HG03196 (cell line): ENCODE measurements around the gene OR7C1.
"Not testable (repeated sequence)": the region's sequence is repeated elsewhere in the genome, so short reads cannot be mapped to it uniquely, and the experiment has no call there.

ENCODE experiments used
- ATAC-seq: cut with Tn5 transposase; IDR thresholded peaks from one replicate; pipeline ENCODE4 v1.9.1; 2021; ENCODE audit not compliant: unreplicated experiment

OR7C1 gene

DNA sequence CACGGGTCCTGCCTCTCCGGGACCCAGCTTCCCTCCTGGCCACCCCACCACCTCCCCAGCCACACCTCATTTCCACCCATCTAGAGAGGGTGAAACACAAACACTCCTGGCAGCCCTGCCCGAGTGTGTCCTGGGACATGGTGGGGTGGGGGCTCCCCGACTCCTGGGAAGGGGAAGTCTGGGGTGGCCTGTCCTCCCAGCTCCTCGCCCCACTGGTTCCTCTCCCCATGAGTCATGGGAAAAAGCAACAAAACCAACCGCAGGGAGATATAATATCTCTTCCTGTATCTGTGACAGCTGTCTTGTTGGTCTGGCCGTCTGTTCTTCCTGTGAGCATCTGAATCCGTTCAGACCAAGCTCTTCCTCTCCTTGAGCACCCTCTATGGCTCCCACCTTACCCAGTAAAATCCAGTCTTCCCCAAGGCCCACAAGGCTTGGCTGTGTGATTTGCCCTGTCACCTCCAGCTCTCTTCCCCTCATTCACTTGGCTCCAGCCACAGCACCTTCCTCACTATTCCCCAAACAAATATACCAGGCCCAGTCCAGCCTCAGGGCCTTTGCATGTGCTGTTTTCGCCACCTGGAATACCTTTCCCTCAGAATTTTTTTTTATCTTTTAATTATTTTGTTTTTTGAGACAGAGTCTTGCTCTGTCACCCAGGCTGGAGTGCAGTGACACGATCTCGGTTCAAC is 49.7 kb downstream of the OR7C1 start:
- not testable (repeated sequence) for ATAC-seq

DNA sequence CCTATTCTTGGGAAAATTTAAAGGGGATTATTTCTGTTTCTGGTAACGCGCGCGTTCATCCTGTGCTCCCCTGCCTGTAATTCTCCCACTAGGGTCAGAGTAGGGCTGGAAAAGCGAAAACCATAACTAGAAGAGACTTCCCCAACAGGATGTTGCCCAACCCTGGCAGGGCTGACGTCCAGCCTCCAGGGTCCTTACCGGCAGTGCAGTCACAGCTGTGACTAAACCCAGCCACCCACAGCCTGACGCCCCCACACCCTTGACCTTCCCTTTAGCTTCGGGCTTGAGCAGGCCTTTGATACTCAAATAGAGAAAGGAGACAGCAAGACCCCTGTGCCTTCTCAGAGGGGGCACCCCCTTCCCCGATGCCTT is 50.3 kb downstream of the OR7C1 start:
- not testable (repeated sequence) for ATAC-seq

DNA sequence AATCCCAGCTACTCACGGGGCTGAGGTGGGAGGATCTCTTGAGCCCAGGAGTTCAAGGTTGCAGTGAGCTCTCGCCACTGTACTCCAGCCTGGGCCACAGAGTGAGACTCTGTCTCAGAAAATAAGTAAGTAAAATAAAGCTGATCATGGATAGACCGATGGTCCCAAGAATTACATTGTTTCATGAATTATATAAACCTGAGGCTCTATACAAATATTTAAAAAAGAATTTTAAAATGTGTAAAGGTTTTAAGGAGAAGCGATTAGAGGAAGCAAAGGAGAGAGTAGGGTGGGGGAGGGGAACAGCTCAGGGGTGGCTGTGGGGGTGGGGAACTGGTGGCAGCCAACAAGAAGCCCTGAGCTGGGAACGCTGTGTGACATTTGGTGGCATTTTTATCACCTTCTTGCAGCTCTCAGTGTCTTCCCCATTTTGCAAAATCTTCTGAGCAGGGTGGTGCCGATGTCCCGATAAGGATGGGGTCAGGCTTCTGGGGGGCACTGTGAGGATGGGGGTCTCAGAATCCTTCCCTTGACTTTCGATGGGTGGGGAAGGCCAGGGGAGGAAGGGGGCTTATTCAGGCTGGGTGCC is 51.5 kb downstream of the OR7C1 start:
- not testable (repeated sequence) for ATAC-seq

DNA sequence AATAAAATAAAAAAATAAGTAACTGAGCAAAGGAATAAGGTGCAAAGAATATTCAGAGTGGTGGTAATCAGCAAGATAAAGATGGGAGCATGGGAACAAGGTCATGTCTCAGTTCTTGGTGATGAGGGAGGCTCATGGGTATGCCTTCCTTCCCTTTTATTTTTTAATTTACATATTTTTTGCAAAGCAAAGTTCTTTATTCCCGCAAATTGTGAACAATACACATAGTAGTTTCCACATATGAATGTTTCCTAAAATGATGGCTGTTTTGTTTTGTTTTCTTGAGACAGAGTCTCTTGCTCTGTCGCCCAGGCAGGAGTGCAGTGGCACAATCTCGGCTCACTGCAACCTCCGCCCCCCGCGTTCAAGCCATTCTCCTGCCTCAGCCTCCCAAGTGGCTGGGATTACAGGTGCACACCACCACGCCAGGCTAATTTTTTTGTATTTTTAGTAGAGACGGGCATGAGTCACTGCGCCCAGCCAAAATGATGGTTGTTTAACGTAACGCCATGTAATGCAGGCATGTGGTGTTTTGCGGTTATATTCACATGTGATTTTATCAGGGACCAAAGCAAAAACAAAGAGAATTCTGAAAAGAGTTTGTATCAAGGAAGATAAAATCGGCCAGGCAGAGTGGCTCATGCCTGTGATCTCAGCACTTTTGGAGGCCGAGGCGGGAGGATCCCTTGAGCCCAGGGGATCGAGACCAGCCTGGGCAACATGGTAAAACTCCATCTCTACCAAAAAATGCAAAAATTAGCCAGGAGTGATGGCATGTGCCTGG is 52.2 kb downstream of the OR7C1 start:
- no peak for ATAC-seq

DNA sequence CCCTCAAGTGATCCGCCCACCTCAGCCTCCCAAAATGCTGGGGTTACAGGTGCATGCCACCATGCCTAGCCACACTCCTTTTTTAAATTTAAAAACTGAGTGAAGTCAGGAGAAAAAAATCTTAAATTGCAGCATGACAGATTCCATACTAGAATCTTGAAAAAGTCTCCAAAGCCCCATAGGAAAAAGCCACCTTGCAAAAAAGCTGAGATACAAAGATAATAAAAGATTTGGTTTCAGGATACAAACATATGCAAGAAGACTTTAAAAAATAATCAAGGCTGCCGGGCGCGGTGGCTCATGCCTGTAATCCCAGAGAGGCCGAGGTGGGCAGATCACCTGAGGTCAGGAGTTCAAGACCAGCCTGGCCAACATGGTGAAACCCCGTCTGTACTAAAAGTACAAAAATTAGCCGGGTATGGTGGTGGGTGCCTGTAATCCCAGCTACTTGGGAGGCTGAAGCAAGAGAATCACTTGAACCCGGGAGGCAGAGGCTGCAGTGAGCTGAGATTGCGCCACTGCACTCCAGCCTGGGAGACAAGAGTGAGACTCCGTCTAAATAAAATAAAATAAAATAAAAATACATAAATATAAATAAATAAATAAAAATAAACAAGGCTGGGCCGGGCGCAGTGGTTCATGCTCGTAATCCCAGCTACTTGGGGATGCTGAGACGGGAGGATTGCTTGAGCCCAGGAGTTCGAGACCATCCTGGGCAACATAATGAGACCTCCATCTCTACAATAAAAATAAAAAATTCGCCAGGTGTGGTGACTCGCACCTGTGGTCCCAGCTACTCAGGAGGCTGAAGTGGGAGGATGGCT is 53.1 kb downstream of the OR7C1 start:
- ATAC-seq, result not testable (repeated sequence)

DNA sequence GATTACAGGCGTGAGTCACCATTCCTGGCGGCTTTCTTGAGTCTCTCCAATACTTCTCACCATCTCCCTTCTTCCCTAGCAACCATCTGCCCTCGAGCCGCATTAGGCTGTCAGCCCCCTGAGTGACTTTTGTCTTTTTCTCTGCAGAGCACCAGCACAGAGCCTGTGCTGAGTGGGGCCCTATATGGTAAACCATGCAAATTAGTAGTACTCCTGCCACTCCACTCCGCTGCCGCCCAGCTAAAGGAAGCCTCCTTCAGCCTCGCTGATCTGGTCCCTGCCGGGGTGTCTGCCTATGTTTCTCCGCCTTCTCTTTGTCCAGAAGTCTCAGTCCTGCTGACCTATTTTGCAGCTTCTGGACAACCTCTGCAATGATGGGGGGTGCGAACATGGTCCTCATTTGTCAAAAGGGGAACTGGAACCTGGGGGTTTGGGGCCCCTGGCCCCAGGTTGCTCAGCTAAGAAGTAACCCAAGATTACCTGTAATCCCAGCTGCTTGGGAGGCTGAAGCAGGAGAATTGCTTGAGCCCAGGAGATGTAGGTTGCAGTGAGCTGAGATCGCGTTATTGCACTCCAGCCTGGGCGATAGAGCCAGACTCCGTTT is 54.3 kb downstream of the OR7C1 start:
- not testable (repeated sequence) for ATAC-seq

DNA sequence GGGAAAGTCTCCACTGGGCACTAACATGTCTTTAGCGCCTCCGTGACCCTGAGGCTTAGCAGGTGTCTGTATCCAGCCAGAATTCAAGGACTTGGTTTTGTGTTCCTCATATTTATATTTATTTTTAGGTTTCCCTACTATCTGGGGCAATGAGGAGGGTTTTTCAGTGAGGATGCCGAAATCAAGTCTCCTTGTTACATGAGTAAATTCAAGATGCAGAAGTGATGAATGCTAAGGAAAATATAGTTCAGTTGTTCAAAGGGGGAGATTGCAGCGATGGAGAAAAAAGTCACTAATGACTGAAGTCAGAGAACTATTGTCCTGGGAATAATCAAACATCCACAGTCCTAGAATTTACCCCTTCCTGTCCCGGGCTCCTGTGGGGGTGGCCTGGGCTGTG is 55.8 kb downstream of the OR7C1 start:
- no peak for ATAC-seq

DNA sequence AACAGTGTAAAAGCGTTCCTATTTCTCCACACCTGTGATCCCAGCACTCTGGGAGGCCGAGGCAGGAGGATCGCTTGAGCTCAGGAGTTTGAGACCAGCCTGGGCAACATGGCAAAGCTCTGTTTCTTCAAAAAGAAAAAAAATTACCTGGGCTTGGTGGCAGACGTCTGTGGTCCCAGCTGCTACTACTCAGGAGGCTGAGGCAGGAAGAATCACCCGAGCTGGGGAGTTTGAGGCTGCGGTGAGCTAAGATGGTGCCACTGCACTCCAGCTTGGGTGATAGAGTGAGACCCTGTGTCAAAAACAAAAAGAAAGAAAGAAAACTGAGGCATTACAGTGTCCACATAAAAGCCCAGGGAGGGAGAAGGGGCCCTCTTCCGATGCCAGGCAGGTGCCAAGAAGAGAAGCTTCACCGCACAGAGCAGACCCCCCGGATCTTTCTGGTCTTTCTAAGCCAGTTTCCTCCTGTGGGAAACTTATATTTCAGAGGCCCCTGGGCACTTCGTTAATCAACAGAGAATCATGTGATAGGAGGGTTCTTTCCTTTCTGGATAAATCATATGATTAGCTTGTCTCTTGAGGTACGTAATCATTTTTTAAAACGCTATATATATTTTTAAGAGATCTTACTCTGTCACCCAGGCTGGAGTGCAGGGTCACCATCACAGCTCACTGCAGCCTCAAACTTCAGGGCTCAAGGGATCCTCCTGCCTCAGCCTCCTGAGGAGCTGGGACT is 56.7 kb downstream of the OR7C1 start, which contains the start of gene ADGRE2:
TSS of gene ADGRE2 (minus strand) at position 451 of the 736 bp plus-strand sequence. CDS start 1,804 bp downstream, outside the sequence.
- not testable (repeated sequence) for ATAC-seq

DNA sequence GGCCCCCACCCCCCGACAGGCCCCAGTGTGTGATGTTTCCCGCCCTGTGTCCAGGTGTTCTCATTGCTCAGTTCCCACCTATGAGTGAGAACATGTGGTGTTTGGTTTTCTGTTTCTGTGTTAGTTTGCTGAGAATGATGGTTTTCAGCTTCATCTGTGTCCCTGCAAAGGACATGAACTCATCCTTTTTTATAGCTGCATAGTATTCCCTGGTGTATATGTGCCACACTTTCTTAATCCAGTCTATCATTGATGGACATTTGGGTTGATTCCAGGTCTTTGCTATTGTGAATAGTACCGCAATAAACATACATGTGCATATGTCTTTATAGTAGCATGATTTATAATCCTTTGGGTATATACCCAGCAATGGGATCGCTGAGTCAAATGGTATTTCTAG is 57.3 kb downstream of the OR7C1 start:
- not testable (repeated sequence) for ATAC-seq

DNA sequence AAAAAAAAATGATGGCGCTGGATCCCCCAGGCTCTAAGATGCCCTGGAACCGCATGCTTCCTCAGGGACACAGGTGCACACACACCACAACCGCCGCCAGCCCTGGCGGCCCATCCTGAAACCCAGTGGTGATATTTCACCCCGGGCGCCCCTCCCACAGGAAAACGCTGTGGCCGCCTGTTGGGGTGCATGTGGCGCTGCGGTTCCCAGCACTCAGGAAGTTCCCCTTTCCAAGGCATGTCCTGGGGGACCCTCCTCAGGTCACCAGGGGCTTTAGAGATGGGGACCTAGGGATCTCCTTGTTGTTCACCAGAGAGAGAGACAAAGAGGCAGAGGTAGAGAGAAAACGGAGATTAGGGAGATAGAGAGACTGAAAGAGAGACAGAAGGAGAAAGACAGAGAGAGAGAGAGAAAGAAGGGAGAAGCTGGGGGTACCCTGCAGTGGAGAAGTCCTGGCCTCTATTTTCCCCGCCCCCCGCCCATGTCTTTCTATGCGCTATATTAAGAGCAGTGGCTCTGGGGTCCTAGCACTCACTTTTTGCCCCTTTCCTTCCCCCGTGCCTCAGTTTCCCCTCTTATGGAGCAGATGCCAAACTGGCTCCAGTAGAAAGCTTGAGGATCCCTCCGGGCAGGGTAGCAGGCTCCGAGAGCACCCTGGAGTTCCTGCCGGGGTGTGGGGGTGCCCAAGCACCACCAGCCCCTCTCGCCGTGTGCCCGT is 59.0 kb downstream of the OR7C1 start:
- no peak for ATAC-seq

DNA sequence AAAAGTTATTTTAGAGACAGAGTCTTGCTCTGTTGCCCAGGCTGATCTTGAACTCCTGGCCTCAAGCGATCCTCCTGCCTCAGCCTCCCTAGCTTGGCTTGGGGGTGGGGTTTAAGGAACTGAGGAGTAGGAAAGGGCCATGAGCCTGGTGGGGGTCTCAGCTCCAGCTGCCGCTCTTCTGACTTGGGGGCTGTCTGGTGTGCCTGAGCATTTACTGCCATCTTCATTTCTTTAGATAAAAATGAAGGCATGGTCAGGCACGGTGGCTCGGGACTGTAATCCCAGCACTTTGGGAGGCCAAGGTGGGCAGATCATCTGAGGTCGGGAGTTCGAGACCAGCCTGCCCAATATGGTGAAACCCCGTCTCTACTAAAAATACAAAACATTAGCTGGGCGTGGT is 59.7 kb downstream of the OR7C1 start:
- ATAC-seq, result not testable (repeated sequence)

DNA sequence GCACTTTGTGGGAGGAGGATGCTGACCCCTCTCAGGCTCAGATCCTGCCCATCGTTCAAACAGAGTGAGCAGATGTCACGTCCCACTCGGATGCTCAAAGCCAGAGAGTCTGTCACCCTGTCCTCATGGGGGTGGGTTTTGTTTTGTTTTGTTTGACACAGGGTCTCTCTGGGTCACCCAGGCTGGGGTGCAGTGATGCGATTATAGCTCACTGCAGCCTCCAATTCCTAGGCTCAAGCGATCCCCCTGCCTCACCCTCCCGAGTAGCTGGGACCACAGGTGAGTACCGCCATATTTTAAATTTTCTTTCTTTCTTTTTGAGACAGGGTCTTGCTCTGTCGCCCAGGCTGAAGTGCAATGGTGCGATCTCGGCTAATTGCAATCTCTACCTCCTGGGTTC is 60.6 kb downstream of the OR7C1 start:
- no peak for ATAC-seq

DNA sequence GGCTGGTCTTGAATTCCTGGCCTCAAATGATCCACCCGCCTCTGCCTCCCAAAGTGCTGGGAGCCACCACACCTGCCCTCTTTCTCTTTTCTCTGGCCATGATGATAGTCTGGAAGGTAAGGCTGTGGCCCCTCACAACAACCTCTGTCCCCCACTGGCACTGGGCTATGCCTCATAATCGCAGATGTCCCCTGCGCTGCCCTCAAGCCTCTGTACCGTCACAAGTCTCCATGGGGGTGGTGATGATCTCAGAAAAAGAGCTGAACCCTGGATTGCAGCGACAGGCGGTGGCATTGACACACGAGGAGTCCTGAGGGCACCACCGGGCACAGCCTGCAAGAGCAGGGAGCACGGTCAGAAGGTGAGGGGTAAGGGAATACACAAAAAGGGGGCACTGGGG is 61.3 kb downstream of the OR7C1 start:
- ATAC-seq, result not testable (repeated sequence)

DNA sequence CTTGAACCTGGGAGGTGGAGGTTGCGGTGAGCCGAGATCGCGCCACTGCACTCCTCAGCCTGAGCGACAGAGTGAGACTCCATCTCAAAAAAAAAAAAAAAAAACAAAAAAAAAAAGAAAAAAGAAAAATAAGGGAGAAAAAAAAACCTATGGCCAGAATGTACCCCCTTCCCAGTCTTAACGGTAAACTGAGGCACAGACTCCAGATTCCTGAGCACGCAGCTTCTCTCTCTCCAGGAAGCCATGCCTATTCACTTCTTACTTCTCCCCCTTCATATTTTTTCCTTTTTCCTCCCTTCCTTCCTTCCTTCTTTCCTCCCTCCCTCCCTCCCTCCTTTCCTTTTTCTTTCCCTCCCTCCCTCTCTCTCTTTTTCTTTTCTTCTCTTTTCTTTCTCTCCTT is 62.0 kb downstream of the OR7C1 start:
- no peak for ATAC-seq

DNA sequence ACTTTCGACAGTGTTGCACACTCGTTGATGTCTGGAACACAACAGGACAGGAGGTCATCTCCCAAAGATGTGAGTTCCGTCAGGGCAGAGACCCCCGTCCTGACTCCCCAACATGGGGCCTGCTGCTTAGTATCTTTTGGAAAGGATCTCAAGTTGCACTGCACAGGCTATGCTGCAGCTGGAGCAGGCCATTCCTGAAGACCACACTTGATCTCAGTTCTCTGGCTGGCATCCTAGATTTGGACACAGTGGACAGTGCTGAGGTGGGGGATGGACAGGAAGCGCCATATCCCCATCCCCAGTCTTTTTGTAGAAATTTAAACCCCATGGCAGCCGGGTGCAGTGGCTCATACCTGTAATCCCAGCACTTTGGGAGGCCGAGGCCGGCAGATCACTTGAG is 62.5 kb downstream of the OR7C1 start:
- ATAC-seq, result no peak

DNA sequence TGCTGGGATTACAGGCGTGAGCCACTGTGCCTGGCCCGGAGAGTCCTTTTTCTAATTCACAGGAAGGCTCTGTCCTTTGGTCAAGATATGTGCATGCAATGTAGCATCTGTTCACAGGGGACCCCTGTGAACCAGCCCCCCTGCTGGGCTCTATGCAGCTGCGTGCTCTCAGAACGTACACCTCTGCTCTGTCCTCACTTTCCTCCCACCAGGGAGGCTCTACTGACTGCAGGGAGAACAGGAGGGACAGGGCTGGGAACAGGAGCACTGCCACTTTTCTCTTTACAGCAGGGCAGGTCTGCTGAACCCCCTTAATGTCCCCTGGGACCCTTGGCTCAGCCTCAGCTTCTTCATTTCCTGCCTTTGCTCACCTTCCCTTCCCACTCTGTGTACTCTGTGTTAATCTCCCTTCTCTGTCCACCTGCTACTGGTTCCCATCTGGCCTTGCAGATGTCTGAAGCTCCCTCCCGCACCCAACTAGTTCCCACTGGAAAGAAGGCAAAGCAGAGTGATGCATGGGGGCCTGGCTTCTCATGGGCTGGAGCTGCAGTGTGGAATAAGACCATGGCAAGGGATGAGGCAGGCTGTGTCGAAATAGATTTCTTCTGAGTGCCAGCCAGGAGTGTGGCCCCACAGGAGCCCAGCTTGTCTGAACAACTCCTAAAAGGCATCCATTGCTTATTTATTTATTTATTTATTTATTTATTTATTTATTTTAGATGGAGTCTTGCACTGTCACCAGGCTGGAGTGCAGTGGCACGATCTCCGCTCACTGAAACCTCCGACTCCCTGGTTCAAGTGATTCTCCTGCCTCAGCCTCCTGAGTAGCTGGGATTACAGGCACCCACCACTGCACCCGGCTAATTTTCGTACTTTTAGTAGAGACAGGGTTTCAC is 63.8 kb downstream of the OR7C1 start:
- ATAC-seq, result no peak

DNA sequence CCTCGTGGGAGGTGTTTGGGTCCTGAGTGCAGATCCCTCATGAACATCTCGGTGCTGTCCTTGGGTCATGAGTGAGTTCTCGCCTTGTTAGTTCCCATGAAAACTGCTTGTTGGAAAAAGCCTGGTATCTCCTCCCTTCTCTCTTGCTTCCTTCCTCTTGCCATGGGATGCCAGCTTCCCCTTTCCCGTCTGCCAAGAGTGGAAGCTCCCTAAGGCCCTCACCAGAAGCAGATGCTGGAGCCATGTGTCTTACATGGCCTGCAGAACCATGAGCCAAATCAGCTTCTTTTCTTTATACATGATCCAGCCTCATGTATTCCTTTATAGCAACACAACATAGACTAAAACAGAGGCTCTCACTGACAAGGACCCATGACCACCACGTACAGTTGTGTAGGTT is 64.8 kb downstream of the OR7C1 start:
- ATAC-seq, result no peak

DNA sequence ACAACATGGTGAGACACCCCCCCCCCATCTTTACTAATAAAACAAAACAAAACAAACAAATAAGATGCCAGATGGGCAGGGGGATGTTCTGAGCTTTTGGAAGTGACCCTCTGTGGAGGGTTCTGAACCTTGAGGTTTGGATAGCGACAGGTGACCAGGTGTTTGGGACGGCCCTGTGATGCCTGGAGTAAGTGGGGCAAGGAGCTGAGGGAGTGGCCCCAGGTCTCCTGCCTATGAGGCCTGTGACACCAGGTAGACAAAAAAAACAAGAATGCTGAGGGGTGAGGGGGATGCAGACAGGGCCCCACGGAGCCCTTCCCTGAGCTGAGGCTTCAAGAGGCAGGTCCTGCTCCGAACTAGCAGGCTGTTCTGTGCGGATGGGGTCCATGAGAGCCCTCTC is 65.8 kb downstream of the OR7C1 start:
- ATAC-seq, result no peak
